ENCODE measurements around the gene SAE1. TPM values are rescaled to one million over a fixed set of nuclear protein-coding genes. Genes with fewer than 3 reads are reported as not detected.
A peak's percentile ranks its signal among the peaks of the same experiment; 100 is the strongest.
"Not testable (repeated sequence)": the region's sequence is repeated elsewhere in the genome, so short reads cannot be mapped to it uniquely, and the experiment has no call there.

SAE1 gene
- total RNA-seq, 1 donor from 2014 or later = 57.6 TPM

GRCh38 chr19:47135156-47135555 is 4.5 kb downstream of the SAE1 start:
- H3K9me3 ChIP-seq = no peaks in the 10 kb centered on the region
- no peak for TF ChIP-seq CTCF (IDR thresholded peaks at IDR 0.05)
- H3K4me3 ChIP-seq = no peak overlapping the region
- DNase-seq (no peak), ATAC-seq (no peak)
- peaks cover 6% of the 10 kb centered on the region for H3K36me3 ChIP-seq
- no peak overlapping the region for H3K27ac ChIP-seq
- intact Hi-C loops (cut with DNase I) = no loop called here
- H3K4me1 ChIP-seq = peaks cover 16% of the 10 kb centered on the region
- H3K27me3 ChIP-seq = no peaks in the 10 kb centered on the region

DNA sequence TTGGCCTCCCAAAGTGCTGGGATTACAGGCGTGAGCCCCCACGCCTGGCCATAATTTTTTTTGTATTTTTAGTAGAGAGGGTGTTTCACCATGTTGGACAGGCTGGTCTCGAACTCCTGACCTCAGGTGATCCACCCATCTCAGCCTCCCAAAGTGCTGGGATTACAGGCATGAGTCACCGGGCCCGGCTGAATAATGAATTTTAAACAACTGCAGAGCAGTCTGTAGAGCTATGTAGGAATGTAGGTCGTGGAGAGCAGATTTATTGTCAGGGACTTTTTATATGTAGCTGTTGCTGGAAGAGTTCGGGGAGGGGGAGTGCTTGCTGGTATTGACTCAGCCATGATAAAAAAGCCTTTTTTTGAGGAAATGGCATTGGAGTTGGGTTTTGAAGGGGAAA is 10.6 kb downstream of the SAE1 start:
- H3K27me3 ChIP-seq; DNase-seq; ATAC-seq; intact Hi-C loops (cut with DNase I); H3K4me1 ChIP-seq; H3K4me3 ChIP-seq; H3K9me3 ChIP-seq; H3K27ac ChIP-seq: not testable (repeated sequence)
- peaks cover 30% of the 10 kb centered on the region for H3K36me3 ChIP-seq

DNA sequence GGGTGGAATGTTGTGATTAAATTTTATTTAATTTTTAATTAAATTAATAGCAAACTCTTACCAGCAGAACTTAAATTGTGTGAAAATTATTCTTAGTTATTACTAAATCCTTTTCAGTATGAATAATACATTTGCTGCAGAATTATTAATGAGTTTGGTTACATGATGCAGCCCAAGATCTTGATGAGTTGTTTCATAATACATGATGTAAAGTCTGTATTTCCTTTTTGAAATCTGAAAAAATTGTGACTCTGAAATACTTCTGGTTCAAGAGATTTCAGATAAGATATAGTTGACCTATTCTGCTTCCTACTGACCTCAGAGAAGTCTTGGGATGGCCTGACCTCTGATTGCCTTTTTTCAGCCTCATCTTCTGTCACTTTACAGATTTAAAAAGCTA is 11.1 kb downstream of the SAE1 start:
- ATAC-seq (no peak), DNase-seq (no peak)
- TF ChIP-seq CTCF (IDR thresholded peaks at IDR 0.05) = no peak
- Histone ChIP-seq H3K27me3 (no peaks in the 10 kb centered on the region), H3K9me3 (no peaks in the 10 kb centered on the region), H3K27ac (no peak overlapping the region), H3K4me1 (no peaks in the 10 kb centered on the region), H3K4me3 (no peak overlapping the region), H3K36me3 (peaks cover 34% of the 10 kb centered on the region)
- intact Hi-C loops (cut with DNase I) = no loop called here

DNA sequence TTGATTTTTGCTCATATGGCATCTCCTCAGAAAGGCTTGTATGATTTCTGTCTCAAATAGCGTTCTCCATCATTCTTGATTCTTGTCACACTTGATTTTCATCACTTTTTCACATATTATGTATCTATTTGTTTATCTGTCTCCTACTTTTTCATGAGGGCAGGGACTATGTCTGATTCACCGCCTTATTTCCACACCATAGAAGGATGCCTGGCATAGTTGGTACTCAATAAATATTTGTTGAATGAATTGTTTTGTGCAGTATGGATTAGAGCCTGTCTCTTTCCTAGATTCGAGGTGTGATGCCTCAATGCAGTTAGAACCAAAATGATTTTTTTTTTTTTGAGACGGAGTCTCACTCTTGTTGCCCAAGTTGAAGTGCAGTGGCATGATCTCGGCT is 12.1 kb downstream of the SAE1 start:
- DNase-seq (no peak), ATAC-seq (no peak)
- no peak overlapping the region for H3K27ac ChIP-seq
- H3K27me3 ChIP-seq = no peaks in the 10 kb centered on the region
- no peak overlapping the region for H3K4me3 ChIP-seq
- intact Hi-C loops (cut with DNase I) = no loop called here
- TF ChIP-seq CTCF (IDR thresholded peaks at IDR 0.05) = no peak
- peaks cover 34% of the 10 kb centered on the region for H3K36me3 ChIP-seq
- no peaks in the 10 kb centered on the region for H3K9me3 ChIP-seq
- H3K4me1 ChIP-seq = no peaks in the 10 kb centered on the region

- no peaks in the 10 kb centered on the region for H3K9me3 ChIP-seq
- no peak overlapping the region for H3K4me3 ChIP-seq
- intact Hi-C loops (cut with DNase I) = no loop called here
- DNase-seq (no peak), ATAC-seq (peak; percentile 78)
- no peaks in the 10 kb centered on the region for H3K27me3 ChIP-seq
- H3K36me3 ChIP-seq = peaks cover 40% of the 10 kb centered on the region
- no peaks in the 10 kb centered on the region for H3K4me1 ChIP-seq
- H3K27ac ChIP-seq = no peak overlapping the region
- TF ChIP-seq CTCF (IDR thresholded peaks at IDR 0.05) = no peak
Measured at GRCh38 chr19:47143322-47144073, 12.9 kb downstream of the SAE1 start.

- intact Hi-C loops (cut with DNase I) = loop anchor here (5.0 kb wide), 1 partner anchor 103 kb away; no protein-coding TSS in a partner anchor
- no peaks in the 10 kb centered on the region for H3K27me3 ChIP-seq
- no peak for TF ChIP-seq CTCF (IDR thresholded peaks at IDR 0.05)
- no peaks in the 10 kb centered on the region for H3K9me3 ChIP-seq
- no peak overlapping the region for H3K4me3 ChIP-seq
- ATAC-seq (no peak), DNase-seq (no peak)
- no peak overlapping the region for H3K27ac ChIP-seq
- peaks cover 40% of the 10 kb centered on the region for H3K36me3 ChIP-seq
- H3K4me1 ChIP-seq = no peaks in the 10 kb centered on the region
Measured at GRCh38 chr19:47144630-47145029, 14.0 kb downstream of the SAE1 start.
